Inferior parietal cortex (tissue), 1 donor: ENCODE data around the gene RASGRP4.
"Not testable (repeated sequence)": the region's sequence is repeated elsewhere in the genome, so short reads cannot be mapped to it uniquely, and the experiment has no call there.

Experiments
- DNase-seq: peaks from one replicate; pipeline ENCODE4 v3.0.0-alpha.2; 2016; ENCODE audit errors: extremely low spot score

The RASGRP4 gene

DNA sequence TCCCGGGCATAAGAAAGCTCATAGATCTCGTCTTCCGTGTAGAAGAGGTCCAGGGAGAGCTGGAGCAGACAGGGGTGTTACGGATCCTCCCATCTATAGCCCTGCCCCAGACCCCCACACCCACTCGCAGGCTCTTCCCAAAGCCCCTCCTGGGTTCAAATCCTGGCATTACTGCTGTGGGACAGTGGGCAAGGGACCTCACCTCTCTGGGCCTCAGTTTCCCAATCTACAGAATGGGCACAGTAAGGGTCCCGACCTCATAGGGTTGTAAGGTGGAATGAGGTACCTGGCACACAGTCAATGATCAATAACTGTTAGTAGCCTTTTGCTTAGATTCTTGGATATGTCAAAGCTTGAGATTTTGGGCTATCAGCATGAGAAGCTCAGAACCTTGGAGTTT is 12.6 kb downstream of the RASGRP4 start:
- no peak for DNase-seq

DNA sequence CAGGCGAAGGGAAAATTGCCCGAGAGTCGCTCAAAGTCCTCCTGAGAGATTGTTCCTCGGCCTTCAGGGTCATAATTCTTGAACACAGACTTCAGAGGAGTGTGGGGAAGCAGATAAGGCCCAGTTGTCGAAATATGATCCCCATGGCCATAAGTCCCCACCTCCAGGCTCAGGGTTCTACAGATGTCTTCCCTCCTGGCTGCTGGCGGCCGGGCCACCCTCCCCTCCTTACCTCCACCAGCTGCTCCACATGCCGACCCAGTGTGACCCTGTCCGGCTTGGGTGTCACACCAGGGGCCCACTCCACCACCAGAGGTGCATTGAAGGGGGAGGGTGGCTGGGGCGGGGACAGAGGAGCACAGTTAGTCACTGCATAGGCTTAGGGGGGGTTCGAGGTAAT is 13.1 kb downstream of the RASGRP4 start:
- DNase-seq = no peak

DNA sequence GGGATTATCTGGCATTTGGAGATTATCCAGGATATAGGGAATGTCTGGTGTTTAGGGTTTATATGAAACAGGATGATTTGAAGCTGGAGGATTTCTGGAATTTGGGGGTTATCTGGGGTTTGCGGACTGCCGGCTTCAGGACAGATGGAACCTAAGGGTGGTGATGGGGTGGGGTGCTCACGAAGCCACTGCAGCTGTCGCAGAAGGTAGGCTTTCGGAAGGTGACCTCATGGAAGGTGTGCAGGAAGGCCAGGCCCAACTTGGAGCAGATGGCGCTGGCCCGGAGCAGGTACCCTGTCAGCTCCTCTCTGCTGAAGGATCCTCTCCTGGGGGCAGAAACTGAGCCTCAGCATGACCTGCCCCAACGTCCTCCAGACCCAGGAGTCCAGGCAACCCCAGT is 13.5 kb downstream of the RASGRP4 start:
- no peak for DNase-seq

DNA sequence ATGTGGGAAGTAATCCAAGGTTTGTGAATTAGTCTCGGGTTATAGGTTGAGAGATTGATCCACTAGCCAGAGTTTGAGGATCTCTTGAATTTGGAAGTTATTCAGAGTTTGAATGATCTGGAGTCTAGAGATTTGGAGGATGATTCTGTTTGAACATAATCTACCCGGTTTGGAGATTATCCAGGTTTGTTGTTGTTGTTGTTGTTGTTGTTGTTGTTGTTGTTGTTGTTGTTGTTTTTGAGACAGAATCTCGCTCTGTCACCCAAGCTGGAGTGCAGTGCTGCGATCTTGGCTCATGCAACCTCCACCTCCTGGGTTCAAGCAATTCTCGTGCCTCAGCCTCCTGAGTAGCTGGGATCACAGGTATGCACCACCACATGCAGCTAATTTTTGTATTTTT is 14.1 kb downstream of the RASGRP4 start:
- not testable (repeated sequence) for DNase-seq

DNA sequence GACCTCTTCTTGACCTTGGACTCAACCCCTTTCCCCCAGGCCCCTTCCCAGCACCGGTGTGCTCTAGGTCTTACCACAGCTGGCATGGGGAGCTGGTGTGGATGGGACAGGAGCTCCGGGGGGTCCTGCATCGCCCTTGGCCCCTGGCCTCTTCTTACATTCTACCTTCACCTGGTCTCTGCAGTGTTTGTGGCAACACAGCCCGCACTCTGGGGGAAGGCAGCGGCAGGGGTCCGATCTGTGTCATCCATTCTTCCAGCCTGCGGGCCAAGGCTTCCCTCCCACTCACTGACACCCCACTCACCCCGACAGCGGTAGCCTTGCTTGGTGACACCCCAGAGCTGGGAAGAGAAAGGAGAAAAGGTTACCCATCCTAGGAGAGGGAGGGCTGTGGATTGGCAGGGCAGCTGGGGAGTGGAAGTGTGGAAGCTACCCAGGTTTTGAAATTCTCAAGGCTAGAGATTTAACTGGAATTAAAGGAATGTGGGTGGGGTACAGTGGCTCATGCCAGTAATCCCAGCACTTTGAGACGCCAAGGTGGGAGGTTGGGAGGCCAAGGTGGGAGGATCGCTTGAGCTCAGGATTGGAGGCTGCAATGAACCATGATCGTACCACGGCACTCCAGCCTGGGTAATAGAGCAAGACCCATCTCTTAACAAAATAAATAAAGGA is 14.8 kb downstream of the RASGRP4 start:
- DNase-seq = no peak

DNA sequence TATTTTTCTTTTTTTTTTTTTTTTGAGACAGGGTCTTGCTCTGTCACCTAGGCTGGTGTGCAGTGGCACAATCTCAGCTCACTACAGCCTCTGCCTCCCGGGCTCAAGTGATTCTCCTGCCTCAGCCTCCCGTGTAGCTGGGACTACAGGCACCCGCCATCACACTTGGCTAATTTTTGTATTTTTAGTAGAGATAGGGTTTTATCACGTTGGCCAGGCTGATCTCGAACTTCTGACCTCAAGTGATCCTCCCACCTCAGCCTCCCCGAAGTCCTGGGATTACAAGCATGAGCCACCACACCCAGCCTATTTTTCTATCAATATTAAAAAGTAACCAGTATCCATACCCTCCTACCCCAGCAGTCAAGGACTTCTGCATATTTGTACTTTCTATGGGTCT is 15.6 kb downstream of the RASGRP4 start:
- not testable (repeated sequence) for DNase-seq

DNA sequence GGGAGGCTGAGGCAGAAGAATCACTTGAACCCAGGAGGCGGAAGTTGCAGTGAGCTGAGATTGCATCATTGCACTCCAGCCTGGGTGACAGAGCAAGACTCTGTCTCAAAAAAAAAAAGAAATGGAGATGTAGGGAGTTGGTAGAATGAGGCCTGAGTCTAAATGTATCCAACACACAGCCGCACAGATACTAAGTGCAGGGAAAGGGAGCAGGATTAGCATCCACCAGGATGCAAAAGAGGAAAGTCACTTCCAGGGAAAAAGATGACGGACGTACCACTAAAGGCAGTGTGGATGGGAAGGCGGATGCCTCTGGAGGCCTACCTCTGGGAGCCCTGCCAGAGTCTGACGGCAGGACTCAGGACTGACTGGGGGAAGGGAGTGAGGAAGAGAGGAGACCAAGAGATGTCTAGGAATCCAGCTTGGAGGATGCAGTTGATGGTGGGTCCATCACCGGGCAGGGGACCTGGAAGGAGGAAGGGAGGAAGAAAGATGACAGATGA is 16.3 kb downstream of the RASGRP4 start:
- no peak for DNase-seq

DNA sequence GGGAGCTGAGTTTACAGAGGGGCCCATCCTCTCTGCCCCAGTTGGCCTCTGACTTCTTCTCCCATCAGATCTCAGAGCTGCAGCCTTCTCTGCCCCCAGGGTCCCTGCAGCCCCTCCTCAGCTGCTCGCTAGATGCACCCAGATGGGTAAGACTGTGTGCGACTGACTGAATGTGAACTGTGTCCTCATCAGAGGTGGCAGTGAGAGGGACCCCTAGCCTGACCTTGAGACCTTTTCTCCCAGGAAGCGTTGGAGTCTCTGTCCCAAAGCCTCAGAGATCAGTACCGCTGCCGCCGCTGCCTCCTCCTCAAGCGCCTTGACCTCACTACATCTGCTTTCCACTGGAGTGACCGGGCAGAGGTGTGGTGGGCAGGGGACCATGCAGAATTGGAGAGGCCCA is 20.7 kb downstream of the RASGRP4 start:
- no peak for DNase-seq

DNA sequence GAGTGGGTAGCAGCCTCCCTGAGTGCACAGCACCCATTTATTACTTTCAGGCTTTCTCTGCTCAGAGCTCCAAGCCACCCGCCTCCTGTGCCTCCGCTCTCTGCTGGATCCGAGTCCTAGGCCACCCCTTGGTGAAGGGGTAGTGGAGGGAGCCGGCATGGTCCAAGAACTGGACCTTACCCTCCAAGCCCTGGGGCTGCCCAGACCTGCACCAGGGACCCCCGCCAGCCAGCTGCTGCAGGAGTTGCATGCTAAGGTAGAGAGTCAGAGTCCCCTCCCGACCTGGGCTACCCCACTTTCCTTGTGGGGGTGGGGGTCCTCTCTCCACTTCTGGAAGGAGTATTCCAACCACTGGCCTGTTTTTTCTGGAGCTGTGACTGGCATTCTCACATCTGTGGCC is 21.2 kb downstream of the RASGRP4 start:
- DNase-seq = no peak

DNA sequence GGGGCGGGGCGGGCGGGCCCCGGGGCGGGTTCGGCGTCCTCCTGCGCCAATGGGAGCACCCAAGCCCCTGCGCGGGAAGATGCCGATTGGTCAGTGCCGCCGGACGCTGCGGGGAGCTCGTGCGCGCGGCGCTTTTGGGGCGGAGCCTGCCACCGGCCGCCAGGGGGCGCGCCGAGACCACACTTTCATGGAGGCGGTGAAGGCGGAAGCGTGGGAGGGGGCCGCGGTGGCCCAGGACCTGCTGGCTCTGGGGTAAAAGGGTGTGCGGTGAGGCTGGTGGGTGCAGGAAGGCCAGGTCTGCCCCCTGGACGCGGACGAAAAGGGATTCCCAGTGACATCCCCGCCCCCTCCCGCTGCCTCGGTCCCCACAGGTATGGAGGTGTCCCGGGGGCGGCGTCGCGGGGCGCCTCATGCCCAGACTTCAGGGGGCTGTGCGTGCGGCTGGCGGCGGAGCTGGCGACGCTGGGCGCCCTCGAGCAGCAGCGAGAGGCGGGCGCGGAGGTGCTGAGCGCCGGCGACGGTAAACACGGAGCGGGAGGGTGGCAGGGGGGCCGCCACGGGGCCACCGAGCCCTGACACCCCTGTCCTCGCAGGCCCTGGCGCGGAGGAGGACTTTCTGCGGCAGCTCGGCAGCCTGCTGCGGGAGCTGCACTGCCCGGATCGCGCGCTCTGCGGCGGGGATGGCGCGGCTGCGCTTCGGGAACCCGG is 22.9 kb downstream of the RASGRP4 start, which contains the start of gene FAM98C:
Gene FAM98C, plus strand, starts transcription at position 127 of the 708 bp plus-strand sequence. Its CDS starts 61 bp downstream, at position 188.
- peak; percentile 98 for DNase-seq

DNA sequence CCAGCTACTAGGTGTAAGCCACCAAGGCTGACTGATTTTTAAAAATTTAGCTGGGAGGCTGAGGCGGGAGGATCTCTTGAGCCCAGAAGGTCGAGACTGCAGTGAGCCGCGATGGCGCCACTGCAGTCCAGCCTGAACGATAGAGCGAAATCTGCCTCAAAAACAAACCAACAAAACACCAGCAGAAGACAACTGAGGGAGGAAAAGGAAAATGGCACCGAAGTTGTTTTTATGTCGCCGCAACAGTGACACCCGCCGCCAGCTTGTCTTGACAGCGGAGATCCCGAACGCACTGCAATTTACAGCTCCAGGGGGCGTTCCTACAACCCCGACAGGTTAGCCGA is 23.4 kb downstream of the RASGRP4 start:
- no peak for DNase-seq

DNA sequence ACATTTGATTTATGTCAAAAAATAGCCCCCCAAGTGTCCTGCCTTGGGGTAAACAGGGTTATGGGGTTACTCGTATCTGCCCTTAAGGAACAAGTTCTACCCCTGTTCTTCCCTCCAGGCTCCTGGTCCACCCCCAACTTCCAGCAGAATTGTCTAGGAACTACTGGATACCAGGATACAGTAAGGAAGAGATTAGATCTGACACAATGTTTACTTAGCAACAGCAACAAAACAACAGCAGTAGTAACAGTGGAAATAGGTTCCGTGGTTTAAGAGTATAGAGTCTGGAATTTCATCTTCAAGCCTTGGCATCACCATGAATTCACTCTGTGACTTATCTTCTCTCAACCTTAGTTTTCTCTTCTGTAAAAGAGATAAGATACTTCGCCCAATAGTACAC is 24.9 kb downstream of the RASGRP4 start:
- no peak for DNase-seq

DNA sequence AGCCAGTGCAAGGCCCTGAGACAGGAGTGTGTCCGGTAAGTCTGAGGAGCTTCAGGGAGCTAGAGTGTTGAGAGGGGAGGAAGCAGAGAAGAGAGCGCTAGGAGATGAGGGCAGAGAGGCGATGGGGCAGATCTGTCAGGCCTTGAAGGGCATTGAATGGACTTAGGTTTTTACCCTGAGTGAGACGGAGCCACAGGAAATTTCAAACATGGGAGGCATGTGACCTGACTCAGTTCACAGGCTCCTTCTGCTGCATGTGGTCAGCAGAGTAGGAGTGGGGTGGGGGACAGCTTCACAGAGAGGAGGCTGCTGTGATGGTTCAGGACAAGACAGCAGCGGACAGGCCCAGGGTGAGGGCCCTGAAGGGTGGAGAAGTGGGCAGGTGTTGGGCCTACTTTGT is 25.7 kb downstream of the RASGRP4 start:
- DNase-seq = no peak

DNA sequence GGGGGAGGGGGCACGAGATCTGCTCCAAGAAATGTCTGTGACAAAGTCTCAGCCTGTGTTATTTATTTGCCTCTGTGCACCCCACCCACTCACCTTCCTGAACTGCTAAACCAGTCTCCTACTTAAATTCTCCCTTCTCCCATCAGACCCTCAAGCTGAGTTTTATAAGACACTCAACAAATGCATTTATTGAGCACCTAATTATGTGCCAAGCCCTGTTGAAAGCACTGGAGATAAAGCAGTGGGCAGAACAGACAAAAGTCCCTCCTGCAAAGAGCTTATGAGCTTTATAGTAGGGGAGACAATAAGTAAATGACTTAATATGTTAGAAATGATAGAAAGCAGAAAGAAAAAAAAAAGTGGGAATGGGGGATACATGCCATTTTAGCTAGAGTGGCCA is 26.5 kb downstream of the RASGRP4 start:
- DNase-seq = no peak

DNA sequence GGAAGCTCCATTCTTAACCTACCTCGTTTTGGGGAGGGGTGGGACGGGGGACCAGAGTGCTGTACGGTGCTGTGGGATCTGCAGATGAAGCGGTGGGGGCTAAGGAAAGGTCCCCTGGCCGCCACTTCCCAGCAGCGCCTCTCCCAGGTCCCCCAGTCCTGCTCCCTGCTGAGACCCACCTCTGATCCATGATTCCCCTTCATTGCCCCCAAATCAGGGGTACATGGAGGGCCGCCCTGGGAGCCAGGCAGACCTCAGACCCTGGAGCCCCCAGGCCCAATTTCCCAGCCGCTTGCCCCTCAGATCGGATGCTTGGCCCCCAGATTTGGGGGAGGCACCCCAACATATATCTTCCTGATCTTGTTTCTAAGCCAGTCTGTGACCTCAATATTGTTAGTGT is 26.9 kb downstream of the RASGRP4 start:
- no peak for DNase-seq

DNA sequence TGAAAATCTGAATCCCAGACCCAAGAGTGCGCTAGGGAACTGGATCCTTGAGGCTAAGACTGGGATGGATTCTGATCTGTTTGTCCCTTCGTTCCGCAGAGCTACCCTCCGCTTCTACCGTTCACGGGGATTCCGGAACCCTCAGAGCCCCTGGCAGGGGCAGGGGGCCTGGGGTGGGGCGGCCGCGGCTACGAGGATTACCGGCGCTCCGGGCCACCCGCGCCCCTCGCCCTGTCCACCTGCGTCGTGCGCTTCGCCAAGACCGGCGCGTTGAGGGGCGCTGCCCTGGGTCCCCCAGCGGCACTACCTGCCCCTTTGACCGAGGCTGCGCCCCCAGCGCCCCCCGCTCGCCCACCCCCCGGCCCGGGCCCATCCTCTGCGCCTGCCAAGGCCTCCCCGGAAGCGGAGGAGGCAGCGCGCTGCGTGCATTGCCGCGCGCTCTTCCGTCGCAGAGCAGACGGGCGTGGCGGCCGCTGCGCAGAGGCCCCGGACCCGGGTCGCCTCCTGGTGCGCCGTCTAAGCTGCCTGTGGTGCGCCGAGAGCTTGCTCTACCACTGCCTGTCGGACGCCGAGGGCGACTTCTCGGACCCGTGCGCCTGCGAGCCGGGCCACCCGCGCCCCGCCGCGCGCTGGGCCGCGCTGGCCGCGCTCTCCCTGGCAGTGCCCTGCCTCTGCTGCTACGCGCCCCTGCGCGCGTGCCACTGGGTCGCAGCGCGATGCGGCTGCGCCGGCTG is 30.5 kb downstream of the RASGRP4 start:
- DNase-seq = no peak

DNA sequence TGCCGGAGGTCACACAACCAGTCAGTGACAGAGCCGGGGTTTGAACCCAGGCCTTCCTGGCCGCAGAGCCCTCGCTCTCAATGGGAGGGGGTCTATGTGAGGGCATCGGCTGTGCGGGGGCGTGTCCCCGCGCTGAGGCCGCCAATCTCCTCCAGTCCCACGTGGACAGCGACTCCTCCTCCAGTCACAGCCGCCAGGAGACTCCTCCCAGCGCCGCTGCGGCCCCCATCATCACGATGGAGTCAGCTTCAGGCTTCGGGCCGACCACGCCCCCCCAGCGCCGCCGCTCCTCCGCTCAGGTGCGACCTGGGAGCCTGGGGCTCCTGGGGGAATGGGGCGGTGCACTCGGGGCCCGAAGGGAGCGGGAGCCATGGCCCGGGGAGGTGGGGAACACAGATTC is 31.5 kb downstream of the RASGRP4 start:
- no peak for DNase-seq

DNA sequence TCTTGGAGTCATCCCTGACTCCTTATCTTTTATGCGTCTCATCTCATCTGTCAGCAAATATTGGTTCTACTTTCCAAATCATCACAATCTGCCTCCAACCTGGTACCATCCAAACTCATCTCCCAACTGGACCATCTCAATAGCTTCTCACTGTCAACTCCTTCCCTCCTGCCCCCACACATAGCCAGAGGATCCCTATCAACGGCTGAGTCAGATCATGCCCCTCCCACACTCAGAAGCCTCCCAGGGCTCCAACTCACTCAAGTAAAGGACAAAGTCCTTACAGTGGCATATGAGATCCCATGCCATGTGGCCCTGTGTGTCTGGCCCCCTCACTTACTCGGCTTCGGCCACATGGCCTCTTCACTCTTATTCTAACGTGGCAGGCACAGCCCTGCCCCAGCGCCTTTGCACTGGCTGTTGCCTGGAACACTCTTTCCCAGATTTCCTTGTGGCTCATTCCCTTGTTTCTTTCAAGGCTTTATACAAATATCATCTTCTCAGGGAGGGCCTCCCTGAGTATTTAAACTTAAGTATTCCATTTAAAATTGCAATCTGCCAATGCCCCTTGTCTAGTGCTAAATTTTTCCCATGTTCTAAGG is 33.2 kb downstream of the RASGRP4 start:
- no peak for DNase-seq

DNA sequence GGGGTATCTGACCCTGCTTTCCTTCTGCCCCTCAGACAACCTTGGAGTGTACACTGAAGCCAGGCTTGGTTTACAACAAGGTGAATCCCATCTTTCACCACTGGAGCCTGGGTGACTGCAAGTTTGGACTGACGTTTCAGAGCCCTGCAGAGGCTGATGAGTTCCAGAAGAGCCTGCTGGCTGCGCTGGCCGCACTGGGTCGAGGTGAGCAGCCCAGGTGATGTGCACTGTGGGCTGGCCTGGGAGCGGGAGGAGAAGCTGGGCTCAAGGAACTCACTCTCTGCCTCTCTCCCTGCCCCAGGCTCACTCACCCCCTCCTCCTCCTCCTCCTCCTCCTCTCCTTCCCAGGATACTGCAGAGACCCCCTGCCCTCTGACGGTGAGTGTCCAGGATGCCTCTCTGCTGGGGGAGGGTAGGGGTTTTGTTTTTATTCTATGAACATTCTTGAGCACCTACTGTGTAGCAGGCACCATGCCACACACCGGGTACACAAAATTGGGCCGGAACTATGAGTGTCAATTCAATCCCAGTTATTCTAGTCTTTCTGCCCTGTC is 34.0 kb downstream of the RASGRP4 start:
- no peak for DNase-seq

DNA sequence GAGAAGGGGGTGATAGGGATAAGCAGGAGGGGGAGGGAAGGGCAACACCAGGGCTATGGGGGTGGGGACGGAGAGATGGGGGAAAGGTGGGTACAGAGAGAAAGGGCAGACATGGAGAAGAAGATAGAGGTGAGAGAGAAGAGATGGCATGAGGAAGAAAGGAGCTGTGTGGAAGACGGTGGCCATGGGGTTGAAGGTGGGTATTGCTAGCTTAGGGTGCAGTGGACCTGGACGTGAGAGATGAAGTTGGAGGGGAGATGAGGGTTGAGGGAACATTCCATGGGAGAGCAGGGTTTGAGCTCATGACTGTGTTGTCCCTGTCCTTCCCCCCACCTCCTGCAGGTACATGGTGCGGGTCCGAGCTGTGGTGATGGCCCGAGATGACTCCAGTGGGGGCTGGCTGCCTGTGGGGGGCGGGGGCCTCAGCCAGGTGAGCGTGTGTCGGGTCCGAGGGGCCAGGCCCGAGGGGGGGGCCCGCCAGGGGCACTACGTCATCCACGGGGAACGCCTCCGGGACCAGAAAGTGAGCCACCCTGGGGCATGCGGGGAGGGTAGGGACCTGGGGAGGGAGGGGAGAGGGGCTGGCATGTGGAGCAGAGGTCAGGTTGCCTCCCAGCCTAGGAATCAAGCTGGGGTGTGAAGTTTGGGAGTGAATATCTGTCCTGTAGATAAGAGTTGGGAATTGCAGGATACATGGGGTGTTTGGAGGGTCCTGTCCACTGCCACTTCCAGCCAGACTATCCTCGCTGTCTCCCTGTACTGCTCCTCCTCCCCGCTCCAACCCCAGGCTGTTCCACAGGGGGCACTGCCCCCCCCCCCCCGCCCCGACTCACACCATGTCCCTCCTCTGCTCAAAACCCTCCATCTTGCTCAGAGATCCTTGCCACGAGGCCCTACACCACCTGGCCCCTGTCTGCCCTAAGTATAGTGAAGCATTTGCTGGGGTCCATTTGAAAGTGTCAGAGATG is 35.8 kb downstream of the RASGRP4 start:
- DNase-seq = no peak
